Measurements from ENCODE around the gene C9orf72.

- TF ChIP-seq, protein P1, sequence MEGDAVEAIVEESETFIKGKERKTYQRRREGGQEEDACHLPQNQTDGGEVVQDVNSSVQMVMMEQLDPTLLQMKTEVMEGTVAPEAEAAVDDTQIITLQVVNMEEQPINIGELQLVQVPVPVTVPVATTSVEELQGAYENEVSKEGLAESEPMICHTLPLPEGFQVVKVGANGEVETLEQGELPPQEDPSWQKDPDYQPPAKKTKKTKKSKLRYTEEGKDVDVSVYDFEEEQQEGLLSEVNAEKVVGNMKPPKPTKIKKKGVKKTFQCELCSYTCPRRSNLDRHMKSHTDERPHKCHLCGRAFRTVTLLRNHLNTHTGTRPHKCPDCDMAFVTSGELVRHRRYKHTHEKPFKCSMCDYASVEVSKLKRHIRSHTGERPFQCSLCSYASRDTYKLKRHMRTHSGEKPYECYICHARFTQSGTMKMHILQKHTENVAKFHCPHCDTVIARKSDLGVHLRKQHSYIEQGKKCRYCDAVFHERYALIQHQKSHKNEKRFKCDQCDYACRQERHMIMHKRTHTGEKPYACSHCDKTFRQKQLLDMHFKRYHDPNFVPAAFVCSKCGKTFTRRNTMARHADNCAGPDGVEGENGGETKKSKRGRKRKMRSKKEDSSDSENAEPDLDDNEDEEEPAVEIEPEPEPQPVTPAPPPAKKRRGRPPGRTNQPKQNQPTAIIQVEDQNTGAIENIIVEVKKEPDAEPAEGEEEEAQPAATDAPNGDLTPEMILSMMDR (IDR thresholded peaks at IDR 0.05) = no peak
- TF ChIP-seq POLR2A (IDR thresholded peaks at IDR 0.05) = no peak
- TF ChIP-seq EP300 (IDR thresholded peaks at IDR 0.05; ENCODE audit: low read depth) = no peak
- TF ChIP-seq POLR2AphosphoS5 (IDR thresholded peaks at IDR 0.05) = no peak
These were observed 37.1 kb downstream of the C9orf72 start for GRCh38 chr9:27536168-27536567.
